Thyroid gland (tissue), 4 donors: ENCODE results near the gene FBXO2.

Experiments used
- CTCF ChIP-seq, 6 experiments: fragments of 200-600 bp in 3 of 6; fragments of 450-650 bp in 3 of 6; sonication (generic) in 3 of 6; IDR thresholded peaks; one replicate each; pipeline ENCODE4 v1.5.1; 2016 to 2019; ENCODE audit warnings: antibody characterized with exemption in 6 of 6, mild to moderate bottlenecking in 2 of 6, inconsistent platforms in 1 of 6, moderate library complexity in 1 of 6
- POLR2A ChIP-seq, 2 donors: fragments of 450-650 bp; IDR thresholded peaks; one replicate each; pipeline ENCODE4 v1.6.1; 2017; ENCODE audit warnings: antibody characterized with exemption in 2 of 2, mild to moderate bottlenecking in 2 of 2, moderate library complexity in 1 of 2

DNA sequence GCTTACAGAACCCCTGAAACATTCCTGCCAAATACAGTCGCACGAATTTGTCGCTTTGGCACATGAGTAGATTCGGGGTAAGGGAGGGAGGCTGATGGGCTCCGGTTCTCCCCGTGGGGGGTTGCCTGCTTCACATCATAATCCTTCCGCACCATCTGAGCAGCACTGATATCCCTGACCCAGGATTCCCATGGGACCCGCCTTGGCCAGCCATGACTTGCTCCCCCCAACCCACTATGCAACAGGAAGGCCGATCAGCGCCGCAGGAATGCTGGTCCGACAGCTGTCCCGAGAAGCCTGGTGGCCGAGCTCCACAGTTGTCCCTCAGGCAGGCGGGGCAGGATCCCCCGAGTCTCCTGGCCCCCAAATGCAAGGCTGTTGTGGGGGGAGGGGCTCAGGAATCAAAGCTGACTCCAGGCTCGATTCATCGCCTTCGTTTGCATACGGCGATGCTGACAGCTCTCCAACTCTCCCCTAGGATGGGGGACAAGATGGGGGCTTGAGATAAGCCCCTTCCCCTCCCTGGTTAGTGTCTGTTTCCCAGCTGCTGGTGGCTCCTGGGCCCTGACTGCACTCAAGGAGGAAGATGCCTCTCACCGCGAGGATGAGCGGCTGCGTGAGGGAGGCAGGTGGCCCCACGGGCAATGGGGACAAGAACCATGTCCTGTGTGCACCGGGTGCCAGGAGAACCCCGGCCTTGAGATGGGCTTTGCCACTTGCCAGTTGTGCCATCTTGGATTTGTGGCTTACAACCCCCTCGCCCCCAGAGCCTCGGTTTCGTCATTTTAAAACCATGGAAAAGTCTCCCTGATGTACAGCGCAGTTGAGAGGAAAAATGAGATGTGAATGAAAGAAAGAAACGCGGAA, 46.6 kb upstream of the FBXO2 start:
- TF ChIP-seq CTCF (IDR thresholded peaks at IDR 0.05) (no peak), POLR2A (IDR thresholded peaks at IDR 0.05) (no peak)
